Activated CD8-positive, alpha-beta memory T cell treated with anti-CD3 and anti-CD28 coated beads for 4 hours (primary cell): ENCODE results near the gene PHEX.
"Not testable (repeated sequence)": the region's sequence is repeated elsewhere in the genome, so short reads cannot be mapped to it uniquely, and the experiment has no call there.

ENCODE experiments used
- DNase-seq, 2 donors: peaks; one replicate each; pipeline ENCODE4 v3.0.0-alpha.2; 2020; ENCODE audit warnings: low read depth in 2 of 2

The PHEX gene

GRCh38 chrX:22246620-22247019 lies 214.5 kb downstream of the PHEX start:
- no peak for DNase-seq

- no peak for DNase-seq
Measured at GRCh38 chrX:22247169-22247568, 215.0 kb downstream of the PHEX start.

- no peak for DNase-seq
Measured at GRCh38 chrX:22248401-22248800, 216.3 kb downstream of the PHEX start.

GRCh38 chrX:22249371-22249770 lies 217.2 kb downstream of the PHEX start:
- no peak for DNase-seq

- DNase-seq: no peak
Measured at GRCh38 chrX:22268706-22269105, 236.6 kb downstream of the PHEX start.

- no peak for DNase-seq
Measured at GRCh38 chrX:22272613-22273012, 240.5 kb downstream of the PHEX start, which contains the start of gene CBLL2. Gene CBLL2, plus strand, starts transcription at chrX:22272913. Its CDS starts 79 bp downstream, at chrX:22272992.

GRCh38 chrX:22273714-22274317 lies 241.7 kb downstream of the PHEX start:
- DNase-seq: no peak

GRCh38 chrX:22276781-22277180 lies 244.7 kb downstream of the PHEX start:
- DNase-seq: no peak

- DNase-seq: no peak
Measured at GRCh38 chrX:22278375-22278774, 246.2 kb downstream of the PHEX start.

GRCh38 chrX:22289209-22289608 lies 257.1 kb downstream of the PHEX start:
- not testable (repeated sequence) for DNase-seq

- no peak for DNase-seq
Measured at GRCh38 chrX:22296871-22297270, 264.7 kb downstream of the PHEX start.

GRCh38 chrX:22300130-22300529 lies 268.0 kb downstream of the PHEX start:
- no peak for DNase-seq
